Central memory CD8-positive, alpha-beta T cell (primary cell): ENCODE results near the gene ZFP36L1.

ENCODE experiments used
- ATAC-seq: fragments of 150-1000 bp; cut with Tn5 transposase; replicated peaks from 2 replicates; pipeline ENCODE4 v1.10.0; 2022; ENCODE audit warnings: mild to moderate bottlenecking, moderate FRiP score, moderate number of reproducible peaks; ENCODE audit not compliant: poor library complexity, severe bottlenecking; ENCODE audit errors: extremely low read depth
- DNase-seq, 2 donors: peaks; one replicate each; pipeline ENCODE4 v3.0.0; 2021; ENCODE audit warnings: low spot score in 2 of 2
- H3K27ac Mint-ChIP-seq: one replicate; pipeline ENCODE4 v1.8.0; 2022; ENCODE audit warnings: low read depth, mild to moderate bottlenecking, moderate library complexity, mixed read lengths
- H3K27me3 Mint-ChIP-seq: one replicate; pipeline ENCODE4 v1.8.0; 2022; ENCODE audit warnings: mixed read lengths
- H3K36me3 Mint-ChIP-seq: one replicate; pipeline ENCODE4 v1.8.0; 2022; ENCODE audit warnings: mild to moderate bottlenecking, moderate library complexity, mixed read lengths; ENCODE audit not compliant: insufficient read depth
- H3K4me1 Mint-ChIP-seq: one replicate; pipeline ENCODE4 v1.8.0; 2022; ENCODE audit warnings: mixed read lengths
- H3K4me3 Mint-ChIP-seq: one replicate; pipeline ENCODE4 v1.8.0; 2022; ENCODE audit warnings: mild to moderate bottlenecking, moderate library complexity, mixed read lengths
- H3K9me3 Mint-ChIP-seq: one replicate; pipeline ENCODE4 v1.8.0; 2022; ENCODE audit warnings: mixed read lengths

Gene ZFP36L1

GRCh38 chr14:68822132-68822651, 29.3 kb upstream of the ZFP36L1 start:
- DNase-seq (no peak), ATAC-seq (peak; percentile 37)
- Mint-ChIP-seq H3K4me1 (peaks cover 25% of the 10 kb centered on the region), H3K4me3 (no peak overlapping the region), H3K27me3 (no peaks in the 10 kb centered on the region), H3K27ac (peak overlapping the region; percentile 1), H3K36me3 (peaks cover 2% of the 10 kb centered on the region), H3K9me3 (no peaks in the 10 kb centered on the region)

DNA sequence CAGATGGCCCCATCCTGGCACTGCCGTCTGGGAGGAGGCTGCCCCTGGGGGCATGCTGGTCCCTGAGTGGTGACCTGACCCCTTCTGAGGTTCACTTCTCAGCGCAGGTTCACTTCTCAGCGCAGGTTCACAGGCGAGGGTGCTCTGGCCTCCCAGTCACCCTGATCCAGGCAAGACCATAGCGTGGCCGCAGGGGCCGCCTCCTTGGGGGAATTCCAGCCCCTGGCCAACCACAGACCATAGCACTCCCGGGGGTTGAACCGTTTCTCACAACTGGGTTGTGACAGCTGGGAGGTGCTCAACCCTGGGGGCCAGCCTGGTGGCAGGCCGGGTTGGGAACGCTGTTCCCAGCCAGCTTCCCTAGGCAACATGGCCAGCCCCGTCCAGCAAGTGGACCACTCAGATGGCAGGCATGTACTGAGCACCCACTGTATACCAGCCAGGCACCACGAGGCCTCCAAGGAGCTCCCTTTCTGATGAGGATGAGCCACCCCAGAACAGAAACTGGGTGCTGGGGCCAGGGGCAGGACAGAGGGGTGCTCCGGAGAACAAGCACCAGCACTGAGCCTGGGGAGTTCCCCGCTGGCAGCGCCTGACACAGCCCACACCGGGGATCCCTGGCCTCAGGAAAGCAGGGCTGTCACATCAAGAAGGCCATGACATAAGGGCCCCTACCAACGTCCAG, 28.3 kb upstream of the ZFP36L1 start:
- H3K4me1 Mint-ChIP-seq = peaks cover 31% of the 10 kb centered on the region

DNA sequence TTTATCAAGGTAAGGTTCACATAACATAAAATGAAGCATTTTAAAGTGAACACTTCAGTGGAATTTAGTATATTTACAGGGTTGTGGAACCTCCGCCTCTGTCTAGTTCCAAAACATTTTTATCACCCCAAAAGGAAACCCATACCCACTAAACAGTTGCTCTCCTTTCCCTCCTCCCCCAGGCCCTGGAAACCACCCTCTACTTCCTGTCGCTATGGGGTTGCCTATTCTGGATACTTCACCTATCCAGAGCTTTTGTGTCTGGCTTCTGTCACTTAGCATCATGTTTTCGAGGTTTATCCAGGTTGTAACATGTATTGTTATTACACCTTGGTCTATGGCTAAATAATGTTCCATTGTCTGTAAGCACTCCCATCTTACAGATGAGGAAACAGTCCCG, 27.7 kb upstream of the ZFP36L1 start:
- DNase-seq (no peak), ATAC-seq (no peak)
- Mint-ChIP-seq H3K36me3 (peaks cover 8% of the 10 kb centered on the region), H3K4me1 (peaks cover 36% of the 10 kb centered on the region), H3K27ac (peak overlapping the region; percentile 1), H3K27me3 (no peaks in the 10 kb centered on the region), H3K4me3 (no peak overlapping the region), H3K9me3 (no peaks in the 10 kb centered on the region)

More for the DNA sequence above, 28.3 kb upstream of the ZFP36L1 start:
- Mint-ChIP-seq H3K36me3 (peaks cover 5% of the 10 kb centered on the region), H3K27me3 (no peaks in the 10 kb centered on the region), H3K27ac (peak overlapping the region; percentile 1), H3K9me3 (no peaks in the 10 kb centered on the region), H3K4me3 (no peak overlapping the region)
- DNase-seq (no peak), ATAC-seq (no peak)

DNA sequence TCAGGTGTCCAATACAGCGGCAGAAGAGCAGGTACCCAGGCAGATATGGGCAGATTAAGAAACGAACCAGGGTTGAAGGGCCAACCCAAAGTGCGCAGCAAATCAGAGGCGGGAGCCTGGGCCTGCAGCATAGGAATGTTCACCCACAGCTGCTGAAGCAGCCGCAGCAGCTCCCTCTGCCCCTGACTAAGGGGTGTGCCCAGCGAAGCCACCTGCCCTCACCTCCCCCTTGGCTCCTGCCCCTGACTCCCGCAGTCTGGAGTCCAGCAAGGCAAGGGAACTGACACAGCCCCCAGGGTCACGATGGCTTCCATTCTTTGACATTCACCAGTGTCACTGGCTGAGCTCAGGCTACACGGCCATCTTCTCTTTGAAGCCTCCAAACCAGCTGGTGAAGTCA, 27.3 kb upstream of the ZFP36L1 start:
- DNase-seq (no peak), ATAC-seq (no peak)
- Mint-ChIP-seq H3K27me3 (no peaks in the 10 kb centered on the region), H3K9me3 (no peaks in the 10 kb centered on the region), H3K36me3 (peaks cover 11% of the 10 kb centered on the region), H3K27ac (peak overlapping the region; percentile 1), H3K4me1 (peaks cover 40% of the 10 kb centered on the region), H3K4me3 (no peak overlapping the region)

- no peak overlapping the region for H3K4me3 Mint-ChIP-seq
- no peak overlapping the region for H3K27ac Mint-ChIP-seq
- no peaks in the 10 kb centered on the region for H3K9me3 Mint-ChIP-seq
- DNase-seq (no peak), ATAC-seq (no peak)
- peaks cover 11% of the 10 kb centered on the region for H3K36me3 Mint-ChIP-seq
- H3K4me1 Mint-ChIP-seq = peaks cover 46% of the 10 kb centered on the region
- no peaks in the 10 kb centered on the region for H3K27me3 Mint-ChIP-seq
These were observed 26.4 kb upstream of the ZFP36L1 start for GRCh38 chr14:68819260-68819691.

DNA sequence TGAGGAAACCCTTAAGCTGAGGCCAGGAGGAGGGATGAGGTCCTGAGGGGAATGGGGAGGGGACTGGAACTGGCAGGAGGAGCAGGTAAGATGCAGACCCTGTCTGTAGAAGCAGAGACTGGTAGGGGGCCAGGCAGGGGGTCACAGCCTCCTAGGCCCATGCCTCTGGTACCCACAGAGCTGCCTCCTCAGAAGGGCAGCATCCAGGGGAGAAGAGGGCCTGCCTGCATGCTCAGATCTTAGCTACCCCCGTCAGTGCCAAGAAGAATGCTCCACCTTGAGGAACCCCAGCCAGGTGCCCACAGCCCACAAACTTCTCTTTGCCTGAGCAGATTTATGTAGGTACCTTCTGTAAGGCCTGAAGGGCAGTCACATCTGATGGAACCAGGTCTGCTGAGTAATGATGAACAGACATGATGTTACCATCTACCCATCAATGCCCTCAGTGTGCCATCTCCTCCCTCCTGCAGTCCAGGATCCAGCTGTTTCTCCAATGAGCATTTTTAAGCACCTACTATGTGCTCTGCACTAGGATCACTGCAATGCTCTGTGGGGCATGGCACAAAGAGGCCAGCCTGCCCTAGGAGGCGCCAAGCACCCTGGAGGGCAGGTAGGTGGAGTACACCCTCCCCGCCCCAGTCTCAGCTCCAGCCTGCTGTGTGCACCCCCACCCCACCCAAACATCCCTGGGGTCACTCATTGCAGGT, 24.8 kb upstream of the ZFP36L1 start:
- Mint-ChIP-seq H3K27me3 (no peaks in the 10 kb centered on the region), H3K27ac (no peak overlapping the region), H3K36me3 (peaks cover 11% of the 10 kb centered on the region), H3K4me1 (peaks cover 58% of the 10 kb centered on the region), H3K9me3 (no peaks in the 10 kb centered on the region), H3K4me3 (peak overlapping the region; percentile 78)
- DNase-seq (no peak), ATAC-seq (no peak)

GRCh38 chr14:68816943-68817430, 24.1 kb upstream of the ZFP36L1 start:
- DNase-seq (no peak), ATAC-seq (peak; percentile 1)
- H3K27ac Mint-ChIP-seq = peak overlapping the region; percentile 90
- H3K27me3 Mint-ChIP-seq = no peaks in the 10 kb centered on the region
- H3K4me1 Mint-ChIP-seq = peaks cover 63% of the 10 kb centered on the region
- H3K4me3 Mint-ChIP-seq = peak overlapping the region; percentile 78
- H3K36me3 Mint-ChIP-seq = peaks cover 11% of the 10 kb centered on the region
- H3K9me3 Mint-ChIP-seq = no peaks in the 10 kb centered on the region

DNA sequence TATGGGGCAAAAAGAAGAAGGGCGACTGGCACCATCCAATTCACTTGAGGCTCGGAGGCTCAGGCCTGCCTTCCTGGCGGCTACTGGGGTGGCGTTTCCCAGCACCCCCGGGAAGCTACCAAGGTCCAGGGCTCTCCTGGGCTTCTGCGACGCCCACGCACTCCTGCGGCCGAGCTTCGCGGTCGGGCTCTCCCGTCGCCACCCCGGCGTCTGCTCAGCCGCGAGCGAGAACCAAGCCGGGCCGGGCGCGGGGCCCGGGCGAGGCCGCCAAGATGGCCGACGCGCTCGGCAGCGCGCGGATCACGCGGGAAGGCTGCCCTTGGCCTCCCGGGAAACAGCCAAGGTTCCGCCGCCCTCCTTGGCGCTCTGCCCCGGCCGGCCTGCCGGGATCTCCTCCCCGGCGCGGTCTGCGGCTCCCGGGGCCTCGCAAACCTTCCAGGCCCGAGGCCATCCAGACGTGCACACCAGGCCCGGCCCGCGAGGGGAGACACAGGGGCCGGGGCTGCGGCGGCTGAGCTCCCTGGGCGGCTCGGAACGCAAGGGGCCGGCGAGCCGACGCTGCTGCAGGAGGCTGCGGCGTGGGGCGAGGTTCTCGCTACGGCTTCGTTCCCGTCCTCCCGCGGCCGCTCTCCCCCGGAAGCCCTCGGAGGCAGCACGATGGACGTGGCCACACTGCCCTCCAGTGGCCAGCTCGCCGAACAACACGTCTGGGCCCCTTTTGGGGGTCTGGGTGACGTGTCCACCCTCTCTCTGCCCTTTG, 23.5 kb upstream of the ZFP36L1 start:
- H3K27me3 Mint-ChIP-seq = no peaks in the 10 kb centered on the region
- H3K36me3 Mint-ChIP-seq = peaks cover 11% of the 10 kb centered on the region
- H3K4me3 Mint-ChIP-seq = peak overlapping the region; percentile 78
- H3K9me3 Mint-ChIP-seq = no peaks in the 10 kb centered on the region
- peak; percentile 80 for ATAC-seq
- peaks cover 65% of the 10 kb centered on the region for H3K4me1 Mint-ChIP-seq
- DNase-seq = peak; percentile 83 to 91
- H3K27ac Mint-ChIP-seq = peak overlapping the region; percentile 90

DNA sequence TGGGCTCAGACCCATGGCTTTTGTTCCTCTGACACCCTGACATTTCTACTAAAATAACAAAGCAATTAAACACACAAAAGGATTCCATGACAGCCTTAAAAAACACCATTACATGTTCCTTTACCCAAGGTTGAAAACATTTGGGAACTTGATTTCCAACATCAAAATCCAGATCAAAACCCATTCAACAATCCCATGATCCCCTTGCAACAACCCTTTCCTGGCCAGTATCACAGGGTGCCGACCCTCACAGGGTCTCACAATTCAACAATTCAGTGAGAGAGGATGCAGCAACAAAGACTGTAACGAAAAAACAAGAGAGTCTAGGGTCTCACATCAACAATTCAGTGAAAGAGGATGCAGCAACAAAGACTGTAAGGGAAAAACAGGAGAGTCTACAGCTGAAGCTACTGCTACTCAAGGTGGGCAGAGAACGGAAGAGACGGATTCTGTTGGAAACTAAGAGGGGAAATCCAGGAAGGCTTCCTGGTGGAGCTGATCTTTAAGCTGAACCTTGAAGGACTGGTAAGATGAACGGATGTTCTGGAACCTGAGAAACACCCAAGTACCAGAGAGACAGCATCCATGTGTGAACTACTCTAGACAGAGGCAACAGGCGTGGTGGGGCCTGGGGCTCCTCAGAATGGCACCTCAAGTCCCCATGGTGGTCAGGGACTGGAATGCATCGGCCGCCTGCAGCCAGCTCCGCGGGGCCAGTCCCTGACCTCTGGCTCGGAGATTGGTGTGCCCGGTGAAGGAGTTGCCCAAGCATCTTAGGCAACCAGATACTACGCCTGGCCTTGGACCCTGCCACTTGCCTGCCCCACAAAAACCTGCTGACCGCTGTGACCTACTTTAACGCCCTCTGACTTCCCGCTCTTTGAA, 22.7 kb upstream of the ZFP36L1 start:
- H3K27me3 Mint-ChIP-seq = no peaks in the 10 kb centered on the region
- H3K4me1 Mint-ChIP-seq = peaks cover 68% of the 10 kb centered on the region
- peak; percentile 20 for ATAC-seq
- peak overlapping the region; percentile 78 for H3K4me3 Mint-ChIP-seq
- H3K27ac Mint-ChIP-seq = peak overlapping the region; percentile 90
- DNase-seq = no peak
- no peaks in the 10 kb centered on the region for H3K9me3 Mint-ChIP-seq
- H3K36me3 Mint-ChIP-seq = peaks cover 11% of the 10 kb centered on the region

- no peaks in the 10 kb centered on the region for H3K27me3 Mint-ChIP-seq
- H3K27ac Mint-ChIP-seq = peak overlapping the region; percentile 90
- ATAC-seq (peak; percentile 49), DNase-seq (no peak)
- H3K4me3 Mint-ChIP-seq = peak overlapping the region; percentile 78
- no peaks in the 10 kb centered on the region for H3K9me3 Mint-ChIP-seq
- H3K4me1 Mint-ChIP-seq = peaks cover 59% of the 10 kb centered on the region
- peaks cover 11% of the 10 kb centered on the region for H3K36me3 Mint-ChIP-seq
These were observed 21.9 kb upstream of the ZFP36L1 start for GRCh38 chr14:68814539-68815297.

DNA sequence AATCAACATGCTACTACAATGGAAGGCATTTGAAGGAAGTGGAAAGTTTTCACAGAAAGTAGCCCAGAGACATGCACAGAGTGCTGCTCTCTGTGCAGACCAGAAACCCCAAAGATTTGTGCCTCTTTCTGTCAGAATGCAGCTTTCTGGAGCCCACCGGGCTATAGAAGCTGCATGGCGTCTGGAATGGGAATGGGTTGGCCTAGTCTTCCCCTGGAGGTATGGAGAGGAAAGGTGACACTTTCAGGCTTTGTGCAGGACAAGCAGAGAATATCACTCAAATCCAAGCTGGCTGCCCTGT, 21.3 kb upstream of the ZFP36L1 start:
- no peak for DNase-seq
- ATAC-seq = no peak
- H3K9me3 Mint-ChIP-seq = no peaks in the 10 kb centered on the region
- H3K4me3 Mint-ChIP-seq = peak overlapping the region; percentile 78
- peaks cover 11% of the 10 kb centered on the region for H3K36me3 Mint-ChIP-seq
- H3K4me1 Mint-ChIP-seq = peaks cover 60% of the 10 kb centered on the region
- H3K27me3 Mint-ChIP-seq = no peaks in the 10 kb centered on the region
- H3K27ac Mint-ChIP-seq = peak overlapping the region; percentile 90
